HUES48 (cell line): ENCODE measurements around the gene SYVN1.

Experiments used
- H3K27ac ChIP-seq: one replicate; pipeline ENCODE4 v1.7.0; 2013; ENCODE audit warnings: low read depth, low read length, inconsistent platforms
- H3K27me3 ChIP-seq: 2 replicates; pipeline ENCODE4 v1.6.1; 2013; ENCODE audit warnings: mild to moderate bottlenecking, low read length; ENCODE audit not compliant: control insufficient read depth, insufficient read depth
- H3K36me3 ChIP-seq: 2 replicates; pipeline ENCODE4 v1.6.1; 2013; ENCODE audit warnings: low read length; ENCODE audit not compliant: control insufficient read depth, insufficient read depth
- H3K4me1 ChIP-seq: 2 replicates; pipeline ENCODE4 v1.6.1; 2013; ENCODE audit warnings: mild to moderate bottlenecking, low read length; ENCODE audit not compliant: control insufficient read depth, insufficient read depth
- H3K4me3 ChIP-seq: 2 replicates; pipeline ENCODE4 v1.5.1; 2013; ENCODE audit warnings: mild to moderate bottlenecking, low read depth, low read length
- H3K9ac ChIP-seq: 2 replicates; pipeline ENCODE4 v1.6.1; 2013; ENCODE audit warnings: mild to moderate bottlenecking, low read depth, low read length, moderate library complexity
- H3K9me3 ChIP-seq: 2 replicates; pipeline ENCODE4 v1.6.1; 2013; ENCODE audit warnings: low read length; ENCODE audit not compliant: control insufficient read depth, insufficient read depth

Gene SYVN1

GRCh38 chr11:65078786-65079342 is 55.5 kb downstream of the SYVN1 start:
- Histone ChIP-seq H3K9me3 (no peaks in the 10 kb centered on the region), H3K27ac (no peak overlapping the region), H3K4me1 (peaks cover 6% of the 10 kb centered on the region), H3K9ac (no peak overlapping the region), H3K4me3 (no peak overlapping the region), H3K36me3 (peaks cover 57% of the 10 kb centered on the region), H3K27me3 (no peaks in the 10 kb centered on the region)

- Histone ChIP-seq H3K36me3 (peaks cover 57% of the 10 kb centered on the region), H3K4me1 (peaks cover 5% of the 10 kb centered on the region), H3K4me3 (no peak overlapping the region), H3K9ac (no peak overlapping the region), H3K27me3 (no peaks in the 10 kb centered on the region), H3K9me3 (no peaks in the 10 kb centered on the region), H3K27ac (no peak overlapping the region)
Observed at GRCh38 chr11:65078151-65078550, 56.2 kb downstream of the SYVN1 start.

- no peak overlapping the region for H3K27ac ChIP-seq
- no peak overlapping the region for H3K4me3 ChIP-seq
- no peaks in the 10 kb centered on the region for H3K9me3 ChIP-seq
- H3K36me3 ChIP-seq: peaks cover 57% of the 10 kb centered on the region
- H3K4me1 ChIP-seq: no peaks in the 10 kb centered on the region
- no peaks in the 10 kb centered on the region for H3K27me3 ChIP-seq
- H3K9ac ChIP-seq: no peak overlapping the region
Observed at GRCh38 chr11:65077451-65077850, 56.9 kb downstream of the SYVN1 start.
